HL-60 (cell line): ENCODE measurements around the gene MPPED1.

Source experiments
- DNase-seq, 2 experiments: peaks; one replicate each; pipeline ENCODE4 v3.0.0-alpha.2; 2010 to 2020; ENCODE audit warnings: low read depth in 1 of 2, low spot score in 1 of 2
- H3K27ac ChIP-seq: fragments of 250-450 bp; sonication (Bioruptor Pico); replicated peaks from 2 replicates; pipeline ENCODE4 v1.5.1; 2020; ENCODE audit warnings: mild to moderate bottlenecking, moderate library complexity
- H3K27me3 ChIP-seq: fragments of 250-450 bp; sonication (Bioruptor Pico); 2 replicates; pipeline ENCODE4 v1.5.1; 2021; ENCODE audit warnings: mild to moderate bottlenecking, moderate library complexity; ENCODE audit not compliant: insufficient read depth, poor library complexity, severe bottlenecking
- H3K4me3 ChIP-seq: replicated peaks from 2 replicates; pipeline ENCODE4 v1.5.1; 2011; ENCODE audit warnings: mild to moderate bottlenecking, control low read depth, low read length; ENCODE audit not compliant: insufficient read depth
- GABPA ChIP-seq: IDR thresholded peaks from 2 replicates; pipeline ENCODE4 v1.6.1; 2012; ENCODE audit warnings: low read depth
- POLR2AphosphoS5 ChIP-seq: IDR thresholded peaks from 2 replicates; pipeline ENCODE4 v1.6.1; 2012; ENCODE audit warnings: low read depth
- SPI1 ChIP-seq: IDR thresholded peaks from 2 replicates; pipeline ENCODE4 v1.6.1; 2012; ENCODE audit warnings: low read depth, mild to moderate bottlenecking, borderline replicate concordance
- TF ChIP-seq, protein P1 (sequence below): IDR thresholded peaks from 2 replicates; pipeline ENCODE4 v1.6.1; 2012; ENCODE audit warnings: low read depth; ENCODE audit not compliant: insufficient replicate concordance
- TF ChIP-seq, protein P2 (sequence below): IDR thresholded peaks from one replicate; pipeline ENCODE4 v1.5.1; 2011; ENCODE audit warnings: low read length, control low read depth, inconsistent platforms; ENCODE audit not compliant: insufficient read depth

MPPED1 gene

GRCh38 chr22:43491177-43491576 is 79.4 kb downstream of the MPPED1 start:
- H3K27ac ChIP-seq, result no peak overlapping the region
- no peak overlapping the region for H3K4me3 ChIP-seq
- TF ChIP-seq SPI1 (no peak), GABPA (no peak), POLR2AphosphoS5 (no peak)
- TF ChIP-seq, protein P1, sequence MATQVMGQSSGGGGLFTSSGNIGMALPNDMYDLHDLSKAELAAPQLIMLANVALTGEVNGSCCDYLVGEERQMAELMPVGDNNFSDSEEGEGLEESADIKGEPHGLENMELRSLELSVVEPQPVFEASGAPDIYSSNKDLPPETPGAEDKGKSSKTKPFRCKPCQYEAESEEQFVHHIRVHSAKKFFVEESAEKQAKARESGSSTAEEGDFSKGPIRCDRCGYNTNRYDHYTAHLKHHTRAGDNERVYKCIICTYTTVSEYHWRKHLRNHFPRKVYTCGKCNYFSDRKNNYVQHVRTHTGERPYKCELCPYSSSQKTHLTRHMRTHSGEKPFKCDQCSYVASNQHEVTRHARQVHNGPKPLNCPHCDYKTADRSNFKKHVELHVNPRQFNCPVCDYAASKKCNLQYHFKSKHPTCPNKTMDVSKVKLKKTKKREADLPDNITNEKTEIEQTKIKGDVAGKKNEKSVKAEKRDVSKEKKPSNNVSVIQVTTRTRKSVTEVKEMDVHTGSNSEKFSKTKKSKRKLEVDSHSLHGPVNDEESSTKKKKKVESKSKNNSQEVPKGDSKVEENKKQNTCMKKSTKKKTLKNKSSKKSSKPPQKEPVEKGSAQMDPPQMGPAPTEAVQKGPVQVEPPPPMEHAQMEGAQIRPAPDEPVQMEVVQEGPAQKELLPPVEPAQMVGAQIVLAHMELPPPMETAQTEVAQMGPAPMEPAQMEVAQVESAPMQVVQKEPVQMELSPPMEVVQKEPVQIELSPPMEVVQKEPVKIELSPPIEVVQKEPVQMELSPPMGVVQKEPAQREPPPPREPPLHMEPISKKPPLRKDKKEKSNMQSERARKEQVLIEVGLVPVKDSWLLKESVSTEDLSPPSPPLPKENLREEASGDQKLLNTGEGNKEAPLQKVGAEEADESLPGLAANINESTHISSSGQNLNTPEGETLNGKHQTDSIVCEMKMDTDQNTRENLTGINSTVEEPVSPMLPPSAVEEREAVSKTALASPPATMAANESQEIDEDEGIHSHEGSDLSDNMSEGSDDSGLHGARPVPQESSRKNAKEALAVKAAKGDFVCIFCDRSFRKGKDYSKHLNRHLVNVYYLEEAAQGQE, result no peak
- TF ChIP-seq, protein P2, sequence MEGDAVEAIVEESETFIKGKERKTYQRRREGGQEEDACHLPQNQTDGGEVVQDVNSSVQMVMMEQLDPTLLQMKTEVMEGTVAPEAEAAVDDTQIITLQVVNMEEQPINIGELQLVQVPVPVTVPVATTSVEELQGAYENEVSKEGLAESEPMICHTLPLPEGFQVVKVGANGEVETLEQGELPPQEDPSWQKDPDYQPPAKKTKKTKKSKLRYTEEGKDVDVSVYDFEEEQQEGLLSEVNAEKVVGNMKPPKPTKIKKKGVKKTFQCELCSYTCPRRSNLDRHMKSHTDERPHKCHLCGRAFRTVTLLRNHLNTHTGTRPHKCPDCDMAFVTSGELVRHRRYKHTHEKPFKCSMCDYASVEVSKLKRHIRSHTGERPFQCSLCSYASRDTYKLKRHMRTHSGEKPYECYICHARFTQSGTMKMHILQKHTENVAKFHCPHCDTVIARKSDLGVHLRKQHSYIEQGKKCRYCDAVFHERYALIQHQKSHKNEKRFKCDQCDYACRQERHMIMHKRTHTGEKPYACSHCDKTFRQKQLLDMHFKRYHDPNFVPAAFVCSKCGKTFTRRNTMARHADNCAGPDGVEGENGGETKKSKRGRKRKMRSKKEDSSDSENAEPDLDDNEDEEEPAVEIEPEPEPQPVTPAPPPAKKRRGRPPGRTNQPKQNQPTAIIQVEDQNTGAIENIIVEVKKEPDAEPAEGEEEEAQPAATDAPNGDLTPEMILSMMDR, result no peak
- no peaks in the 10 kb centered on the region for H3K27me3 ChIP-seq
- no peak for DNase-seq

- no peak overlapping the region for H3K27ac ChIP-seq
- TF ChIP-seq, protein P1, result no peak
- no peak for TF ChIP-seq POLR2AphosphoS5
- no peak for TF ChIP-seq GABPA
- TF ChIP-seq, protein P2, result no peak
- no peak for TF ChIP-seq SPI1
- no peak overlapping the region for H3K4me3 ChIP-seq
- H3K27me3 ChIP-seq, result no peaks in the 10 kb centered on the region
- DNase-seq, result no peak
Observed at GRCh38 chr22:43491737-43492136, 79.9 kb downstream of the MPPED1 start.

- H3K4me3 ChIP-seq, result no peak overlapping the region
- H3K27ac ChIP-seq, result no peak overlapping the region
- DNase-seq, result no peak
- no peaks in the 10 kb centered on the region for H3K27me3 ChIP-seq
- TF ChIP-seq POLR2AphosphoS5, result no peak
- TF ChIP-seq GABPA, result no peak
- TF ChIP-seq SPI1, result no peak
- TF ChIP-seq, protein P2, result no peak
- TF ChIP-seq, protein P1, result no peak
Observed at GRCh38 chr22:43493297-43493696, 81.5 kb downstream of the MPPED1 start.
